Breast epithelium (tissue), 4 donors: ENCODE measurements around the gene TAGAP. TPM values are rescaled to one million over a fixed set of nuclear protein-coding genes. Genes with fewer than 3 reads are reported as not detected.

ENCODE experiments used
- DNase-seq, 2 donors: peaks; one replicate each; pipeline ENCODE4 v3.0.0-alpha.2; 2019; ENCODE audit warnings: low spot score in 2 of 2
- H3K27ac ChIP-seq, 2 donors: fragments of 200-600 bp; sonication (generic) in 1 of 2; one replicate each; pipeline ENCODE4 v1.5.1; 2016 to 2019; ENCODE audit warnings: mild to moderate bottlenecking in 1 of 2
- H3K27me3 ChIP-seq, 2 donors: fragments of 200-600 bp; sonication (generic) in 1 of 2; one replicate each; pipeline versions ENCODE4 v1.5.1 to v1.6.0; 2017 to 2019; ENCODE audit warnings: control low read depth in 1 of 2, mild to moderate bottlenecking in 1 of 2
- H3K36me3 ChIP-seq: fragments of 200-600 bp; one replicate; pipeline ENCODE4 v1.5.1; 2019
- H3K4me1 ChIP-seq, 2 donors: fragments of 200-600 bp; sonication (generic); one replicate each; pipeline ENCODE4 v1.5.1; 2016 to 2019; ENCODE audit warnings: control low read depth in 1 of 2
- H3K4me3 ChIP-seq, 3 donors: fragments of 200-600 bp; sonication (generic); 1 replicate in 2 of 3; 2 replicates in 1 of 3; pipeline ENCODE4 v1.5.1; 2016 to 2019; ENCODE audit warnings: mild to moderate bottlenecking in 3 of 3, moderate library complexity in 2 of 3
- H3K9me3 ChIP-seq, 2 donors: fragments of 200-600 bp; sonication (generic) in 1 of 2; one replicate each; pipeline ENCODE4 v1.5.1; 2016 to 2019; ENCODE audit warnings: control low read depth in 1 of 2
- CTCF ChIP-seq, 3 donors: fragments of 450-650 bp; IDR thresholded peaks; one replicate each; pipeline ENCODE4 v1.5.1; 2016 to 2017; ENCODE audit warnings: antibody characterized with exemption in 3 of 3, mild to moderate bottlenecking in 3 of 3, moderate library complexity in 3 of 3
- POLR2A ChIP-seq: fragments of 450-650 bp; IDR thresholded peaks from one replicate; pipeline ENCODE4 v1.6.1; 2016; ENCODE audit warnings: antibody characterized with exemption, mild to moderate bottlenecking, moderate library complexity
- POLR2AphosphoS5 ChIP-seq, 3 donors: sonication (generic); formaldehyde crosslinking; IDR thresholded peaks; one replicate each; pipeline ENCODE4 v1.6.1; 2017; ENCODE audit warnings: antibody characterized with exemption in 3 of 3
- intact Hi-C: fragments of 100-400 bp; cut with DNase I; formaldehyde crosslinking; loops from one replicate; pipeline ENCODE4 v1.15.1; 2023; ENCODE audit warnings: low total_unique reads
- total RNA-seq, 3 donors: library from RNA; depleted of rRNA; stranded (reverse); fragments of >200 nt; gene quantifications; one replicate each; pipeline ENCODE4 v1.1.0, GENCODE V29; 2016

Gene TAGAP
- total RNA-seq, 3 donors from 2014 or later: 2.9 to 4.2 (median 4.1) TPM

- Histone ChIP-seq H3K27me3 (peaks cover 0 to 6% of the 10 kb centered on the region in 2 donors), H3K27ac (no peak overlapping the region), H3K9me3 (no peaks in the 10 kb centered on the region), H3K4me3 (no peak overlapping the region), H3K36me3 (no peaks in the 10 kb centered on the region), H3K4me1 (no peaks in the 10 kb centered on the region)
- intact Hi-C loops: no loop called here
- TF ChIP-seq POLR2AphosphoS5 (IDR thresholded peaks at IDR 0.05): no peak
- no peak for TF ChIP-seq POLR2A
- no peak for TF ChIP-seq CTCF (IDR thresholded peaks at IDR 0.05)
- DNase-seq: no peak
Observed at GRCh38 chr6:159059885-159060506, 15.2 kb upstream of the TAGAP start.

- TF ChIP-seq POLR2AphosphoS5 (IDR thresholded peaks at IDR 0.05) (no peak), CTCF (IDR thresholded peaks at IDR 0.05) (no peak), POLR2A (no peak)
- Histone ChIP-seq H3K36me3 (no peaks in the 10 kb centered on the region), H3K4me3 (no peak overlapping the region), H3K9me3 (no peaks in the 10 kb centered on the region), H3K27me3 (peaks cover 0 to 6% of the 10 kb centered on the region in 2 donors), H3K27ac (no peak overlapping the region), H3K4me1 (no peaks in the 10 kb centered on the region)
- no peak for DNase-seq
- intact Hi-C loops: no loop called here
Observed at GRCh38 chr6:159059141-159059540, 14.3 kb upstream of the TAGAP start.

- Histone ChIP-seq H3K9me3 (no peaks in the 10 kb centered on the region), H3K27me3 (peaks cover 0 to 3% of the 10 kb centered on the region in 2 donors), H3K36me3 (no peaks in the 10 kb centered on the region), H3K27ac (no peak overlapping the region), H3K4me3 (no peak overlapping the region), H3K4me1 (no peaks in the 10 kb centered on the region)
- no peak for DNase-seq
- TF ChIP-seq POLR2AphosphoS5 (IDR thresholded peaks at IDR 0.05): no peak
- TF ChIP-seq POLR2A: no peak
- TF ChIP-seq CTCF (IDR thresholded peaks at IDR 0.05): no peak
- intact Hi-C loops: no loop called here
Observed at GRCh38 chr6:159056899-159057298, 12.1 kb upstream of the TAGAP start.

- Histone ChIP-seq H3K4me3 (no peak overlapping the region), H3K9me3 (no peaks in the 10 kb centered on the region), H3K4me1 (no peaks in the 10 kb centered on the region), H3K27ac (no peak overlapping the region), H3K27me3 (peaks cover 0 to 3% of the 10 kb centered on the region in 2 donors), H3K36me3 (no peaks in the 10 kb centered on the region)
- DNase-seq: no peak
- intact Hi-C loops: no loop called here
- TF ChIP-seq POLR2AphosphoS5 (IDR thresholded peaks at IDR 0.05) (no peak), POLR2A (no peak), CTCF (IDR thresholded peaks at IDR 0.05) (no peak)
Observed at GRCh38 chr6:159056432-159056831, 11.6 kb upstream of the TAGAP start.

- intact Hi-C loops: no loop called here
- no peak for TF ChIP-seq CTCF (IDR thresholded peaks at IDR 0.05)
- TF ChIP-seq POLR2AphosphoS5 (IDR thresholded peaks at IDR 0.05): no peak
- no peak for TF ChIP-seq POLR2A
- Histone ChIP-seq H3K4me1 (no peaks in the 10 kb centered on the region), H3K27ac (no peak overlapping the region), H3K27me3 (peaks cover 0 to 3% of the 10 kb centered on the region in 2 donors), H3K36me3 (no peaks in the 10 kb centered on the region), H3K4me3 (no peak overlapping the region), H3K9me3 (no peaks in the 10 kb centered on the region)
- DNase-seq: no peak
Observed at GRCh38 chr6:159056003-159056402, 11.2 kb upstream of the TAGAP start.
